Vagina (tissue), 2 donors: Measurements from ENCODE around the gene NACC2. TPM values are rescaled to one million over a fixed set of nuclear protein-coding genes. Genes with fewer than 3 reads are reported as not detected.
"Not testable (repeated sequence)": the region's sequence is repeated elsewhere in the genome, so short reads cannot be mapped to it uniquely, and the experiment has no call there.

Experiments used
- DNase-seq, 2 donors: peaks; one replicate each; pipeline ENCODE4 v3.0.0-alpha.2; 2017; ENCODE audit errors: extremely low spot score in 2 of 2
- H3K27ac ChIP-seq: fragments of 200-600 bp; sonication (generic); one replicate; pipeline ENCODE4 v1.5.1; 2019
- H3K27me3 ChIP-seq: fragments of 200-600 bp; sonication (generic); one replicate; pipeline ENCODE4 v1.5.1; 2019
- H3K36me3 ChIP-seq, 2 donors: fragments of 200-600 bp; sonication (generic); one replicate each; pipeline ENCODE4 v1.5.1; 2017 to 2019
- H3K4me1 ChIP-seq: fragments of 200-600 bp; sonication (generic); one replicate; pipeline ENCODE4 v1.5.1; 2019
- H3K4me3 ChIP-seq, 2 donors: fragments of 200-600 bp; sonication (generic); 1 replicate in 1 of 2; 2 replicates in 1 of 2; pipeline ENCODE4 v1.5.1; 2016 to 2019
- H3K9me3 ChIP-seq: fragments of 200-600 bp; sonication (generic); one replicate; pipeline ENCODE4 v1.5.1; 2019
- POLR2A ChIP-seq, 2 donors: fragments of 450-650 bp; IDR thresholded peaks; one replicate each; pipeline ENCODE4 v1.6.1; 2017; ENCODE audit warnings: antibody characterized with exemption in 2 of 2, mild to moderate bottlenecking in 2 of 2, moderate library complexity in 2 of 2
- POLR2AphosphoS5 ChIP-seq, 2 donors: sonication (generic); formaldehyde crosslinking; IDR thresholded peaks; one replicate each; pipeline ENCODE4 v1.9.0; 2017; ENCODE audit warnings: antibody characterized with exemption in 2 of 2, mild to moderate bottlenecking in 2 of 2, low read depth in 1 of 2; ENCODE audit not compliant: insufficient read depth in 1 of 2
- intact Hi-C: fragments of 100-400 bp; cut with DNase I; formaldehyde crosslinking; loops from one replicate; pipeline ENCODE4 v1.15.1; 2023
- total RNA-seq: library from RNA; depleted of rRNA; stranded (reverse); fragments of >200 nt; gene quantifications from one replicate; pipeline ENCODE4 v1.2.3, GENCODE V29; 2016
- TF ChIP-seq, protein P1 (sequence below), 3 experiments: fragments of 450-650 bp in 2 of 3; fragments of 200-600 bp in 1 of 3; sonication (generic) in 1 of 3; IDR thresholded peaks; one replicate each; pipeline ENCODE4 v1.5.1; 2017 to 2019; ENCODE audit warnings: antibody characterized with exemption in 3 of 3, mild to moderate bottlenecking in 2 of 3, moderate library complexity in 2 of 3

NACC2 gene
- total RNA-seq, 1 donor from 2014 or later = 21.1 TPM

DNA sequence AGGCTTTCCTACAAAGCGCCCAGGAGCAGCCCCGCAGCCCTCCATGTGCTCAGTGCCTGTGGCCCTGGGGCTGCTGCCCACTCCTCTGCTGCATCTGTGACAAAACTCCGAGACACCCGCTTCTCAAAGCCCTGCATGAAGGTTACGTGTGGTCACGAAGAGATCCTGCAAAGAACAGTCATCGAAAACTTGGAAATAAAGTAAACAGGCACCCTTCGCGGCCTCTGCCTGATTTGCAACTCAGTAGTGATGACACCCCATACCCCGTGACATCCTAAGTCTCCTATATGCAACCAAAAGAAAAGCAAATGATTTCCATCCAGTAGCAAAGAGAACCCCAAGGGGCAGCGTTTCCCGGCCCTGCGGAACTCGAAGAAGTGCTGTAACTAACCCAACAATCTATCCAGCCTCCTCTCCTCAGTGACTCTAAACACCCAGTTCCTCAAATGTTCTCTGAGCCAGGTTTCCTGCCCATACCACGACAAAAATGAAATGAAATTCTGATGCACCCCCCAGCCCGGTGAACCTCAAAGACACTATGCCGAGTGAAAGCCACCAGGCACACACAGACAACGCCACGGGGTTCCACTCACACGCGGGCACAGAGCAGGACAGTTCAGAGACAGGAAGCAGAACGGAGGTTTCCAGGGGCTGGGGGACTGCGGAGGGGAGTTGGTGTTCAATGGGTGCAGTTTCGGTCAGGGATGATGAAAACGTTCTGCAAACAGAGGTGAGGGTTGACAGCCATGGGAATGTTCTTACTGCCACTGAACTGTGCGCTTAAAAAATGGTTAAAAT is 19.0 kb downstream of the NACC2 start:
- Histone ChIP-seq H3K27ac (no peak overlapping the region), H3K4me3 (no peak overlapping the region), H3K36me3 (no peaks in the 10 kb centered on the region), H3K27me3 (no peaks in the 10 kb centered on the region), H3K4me1 (peaks cover 25% of the 10 kb centered on the region), H3K9me3 (no peaks in the 10 kb centered on the region)
- TF ChIP-seq POLR2AphosphoS5 (IDR thresholded peaks at IDR 0.05; ENCODE audit: insufficient read depth in 1 of 2, low read depth in 1 of 2) = no peak
- TF ChIP-seq POLR2A (IDR thresholded peaks at IDR 0.05) = no peak
- TF ChIP-seq, protein P1, sequence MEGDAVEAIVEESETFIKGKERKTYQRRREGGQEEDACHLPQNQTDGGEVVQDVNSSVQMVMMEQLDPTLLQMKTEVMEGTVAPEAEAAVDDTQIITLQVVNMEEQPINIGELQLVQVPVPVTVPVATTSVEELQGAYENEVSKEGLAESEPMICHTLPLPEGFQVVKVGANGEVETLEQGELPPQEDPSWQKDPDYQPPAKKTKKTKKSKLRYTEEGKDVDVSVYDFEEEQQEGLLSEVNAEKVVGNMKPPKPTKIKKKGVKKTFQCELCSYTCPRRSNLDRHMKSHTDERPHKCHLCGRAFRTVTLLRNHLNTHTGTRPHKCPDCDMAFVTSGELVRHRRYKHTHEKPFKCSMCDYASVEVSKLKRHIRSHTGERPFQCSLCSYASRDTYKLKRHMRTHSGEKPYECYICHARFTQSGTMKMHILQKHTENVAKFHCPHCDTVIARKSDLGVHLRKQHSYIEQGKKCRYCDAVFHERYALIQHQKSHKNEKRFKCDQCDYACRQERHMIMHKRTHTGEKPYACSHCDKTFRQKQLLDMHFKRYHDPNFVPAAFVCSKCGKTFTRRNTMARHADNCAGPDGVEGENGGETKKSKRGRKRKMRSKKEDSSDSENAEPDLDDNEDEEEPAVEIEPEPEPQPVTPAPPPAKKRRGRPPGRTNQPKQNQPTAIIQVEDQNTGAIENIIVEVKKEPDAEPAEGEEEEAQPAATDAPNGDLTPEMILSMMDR (IDR thresholded peaks at IDR 0.05) = no peak
- DNase-seq = no peak
- intact Hi-C loops = no loop called here

DNA sequence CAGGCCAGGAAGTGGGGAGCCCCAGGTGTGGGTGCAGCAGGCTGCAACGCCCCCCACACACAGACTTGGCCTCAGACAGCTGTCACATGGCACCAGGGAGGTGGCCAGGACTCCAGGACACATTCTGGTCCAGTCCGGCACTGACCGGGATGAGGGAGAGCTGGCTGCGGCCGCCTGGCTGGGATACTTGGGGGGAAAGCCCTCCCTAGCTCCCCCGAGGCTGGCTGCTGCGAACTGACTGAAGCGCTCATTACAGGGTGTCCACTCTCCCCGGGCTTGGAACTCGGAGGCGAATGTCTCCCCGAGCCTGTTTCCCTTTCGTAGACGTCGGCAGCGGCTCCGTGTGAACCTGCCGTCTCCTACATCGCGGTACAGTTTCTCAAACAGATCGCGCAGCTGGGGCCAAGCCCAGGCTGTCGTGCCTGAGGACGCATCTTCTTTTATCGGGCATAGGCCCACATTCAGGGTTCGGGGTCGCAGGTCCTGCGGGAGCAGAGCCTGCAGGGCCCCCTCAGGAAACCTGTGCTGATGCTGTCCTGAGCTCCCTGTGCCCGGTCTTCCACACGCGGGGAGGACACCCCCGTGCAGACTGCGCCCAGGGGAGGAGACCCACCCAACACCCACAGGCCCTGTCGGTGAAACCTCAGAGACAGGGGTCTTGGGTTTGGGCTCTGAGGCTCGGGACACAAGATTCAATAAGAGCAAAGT is 19.8 kb downstream of the NACC2 start:
- no peaks in the 10 kb centered on the region for H3K27me3 ChIP-seq
- TF ChIP-seq POLR2A (IDR thresholded peaks at IDR 0.05) = no peak
- TF ChIP-seq, protein P1 (IDR thresholded peaks at IDR 0.05) = no peak
- TF ChIP-seq POLR2AphosphoS5 (IDR thresholded peaks at IDR 0.05; ENCODE audit: insufficient read depth in 1 of 2, low read depth in 1 of 2) = no peak
- H3K4me1 ChIP-seq = peaks cover 17% of the 10 kb centered on the region
- intact Hi-C loops = no loop called here
- no peak overlapping the region for H3K27ac ChIP-seq
- no peaks in the 10 kb centered on the region for H3K9me3 ChIP-seq
- H3K4me3 ChIP-seq = no peak overlapping the region
- no peaks in the 10 kb centered on the region for H3K36me3 ChIP-seq
- DNase-seq = no peak

DNA sequence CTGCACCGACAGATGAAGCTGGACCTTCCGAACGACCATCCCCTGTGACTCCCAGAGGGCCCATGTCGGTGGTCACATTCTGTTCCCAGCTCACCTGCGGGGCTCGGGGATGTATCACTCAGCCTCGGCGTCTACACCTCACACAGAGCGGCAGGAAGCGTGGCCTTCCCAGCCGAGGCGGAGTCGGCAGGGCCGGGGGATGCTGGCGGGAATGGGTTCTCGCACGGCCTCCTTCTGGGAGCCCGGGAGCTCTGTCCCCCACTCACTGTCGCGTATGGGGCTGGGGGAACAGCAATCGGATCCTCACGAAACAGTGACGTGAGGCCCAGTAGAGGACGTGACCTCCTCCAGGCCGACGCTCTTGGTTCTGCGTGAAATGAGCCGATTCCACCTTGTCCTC is 20.4 kb downstream of the NACC2 start:
- H3K4me3 ChIP-seq = no peak overlapping the region
- intact Hi-C loops = no loop called here
- peaks cover 11% of the 10 kb centered on the region for H3K4me1 ChIP-seq
- no peaks in the 10 kb centered on the region for H3K9me3 ChIP-seq
- no peaks in the 10 kb centered on the region for H3K36me3 ChIP-seq
- no peak for TF ChIP-seq POLR2AphosphoS5 (IDR thresholded peaks at IDR 0.05; ENCODE audit: insufficient read depth in 1 of 2, low read depth in 1 of 2)
- TF ChIP-seq POLR2A (IDR thresholded peaks at IDR 0.05) = no peak
- TF ChIP-seq, protein P1 (IDR thresholded peaks at IDR 0.05) = no peak
- H3K27ac ChIP-seq = no peak overlapping the region
- no peak for DNase-seq
- H3K27me3 ChIP-seq = no peaks in the 10 kb centered on the region

DNA sequence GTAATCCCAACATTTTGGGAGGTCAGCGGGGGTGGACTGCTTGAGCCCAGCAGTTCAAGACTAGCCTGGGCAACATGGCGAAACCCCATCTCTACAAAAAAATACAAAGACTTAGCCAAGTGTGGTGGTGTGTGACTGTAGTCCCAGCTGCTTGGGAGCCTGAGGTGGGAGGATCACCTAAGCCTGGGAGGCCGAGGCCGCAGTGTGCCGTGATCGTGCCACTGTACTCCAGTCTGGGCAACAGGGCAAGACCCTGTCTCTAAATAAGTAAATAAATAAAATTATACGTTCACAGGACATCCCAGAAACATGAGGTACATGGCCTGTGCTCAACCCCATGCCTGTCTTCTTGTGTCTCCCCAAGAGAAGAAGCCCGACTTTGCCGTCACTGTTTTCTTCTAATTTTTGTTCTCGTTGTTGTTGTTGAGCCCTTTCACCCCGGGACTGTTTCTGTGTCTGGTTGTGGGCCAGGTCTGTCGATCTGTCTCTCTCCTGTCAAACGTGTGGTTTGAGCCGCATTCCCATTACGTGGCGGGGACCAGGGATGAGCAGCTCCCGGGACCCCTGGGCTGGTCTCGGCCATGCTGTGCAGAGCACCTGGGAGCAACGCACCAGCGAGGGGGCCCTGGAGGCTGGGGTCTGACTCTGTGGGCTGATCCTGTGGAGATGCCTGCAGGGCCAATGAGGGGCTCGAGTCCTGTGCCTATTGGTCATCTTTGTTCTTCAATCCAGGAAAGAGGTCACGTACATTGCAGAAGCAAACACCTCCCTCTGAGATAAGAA is 32.2 kb downstream of the NACC2 start:
- no peak for DNase-seq
- no peak for TF ChIP-seq POLR2AphosphoS5 (IDR thresholded peaks at IDR 0.05; ENCODE audit: insufficient read depth in 1 of 2, low read depth in 1 of 2)
- no peak for TF ChIP-seq POLR2A (IDR thresholded peaks at IDR 0.05)
- TF ChIP-seq, protein P1 (IDR thresholded peaks at IDR 0.05) = no peak
- intact Hi-C loops = no loop called here
- Histone ChIP-seq H3K4me3 (no peak overlapping the region), H3K27me3 (no peaks in the 10 kb centered on the region), H3K27ac (no peak overlapping the region), H3K36me3 (no peaks in the 10 kb centered on the region), H3K9me3 (no peaks in the 10 kb centered on the region), H3K4me1 (peaks cover 24% of the 10 kb centered on the region)

DNA sequence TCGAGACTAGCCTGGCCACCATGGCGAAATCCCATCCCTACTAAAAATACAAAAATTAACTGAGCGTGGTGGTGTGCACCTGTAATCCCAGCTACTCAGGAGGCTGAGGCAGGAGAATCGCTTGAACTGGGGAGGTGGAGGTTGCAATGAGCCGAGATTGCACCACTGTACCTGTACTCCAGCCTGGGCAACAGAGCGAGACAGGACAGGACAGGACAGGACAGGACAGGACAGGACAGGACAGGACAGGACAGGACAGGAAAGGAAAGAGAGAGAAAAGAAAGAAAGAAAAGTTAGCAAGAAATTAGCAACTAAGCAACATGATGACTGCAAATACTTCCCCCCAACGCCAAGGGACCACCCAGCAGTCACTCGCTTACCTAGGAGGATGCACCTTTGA is 33.2 kb downstream of the NACC2 start:
- DNase-seq, intact Hi-C loops, H3K4me3 ChIP-seq, H3K9me3 ChIP-seq, H3K36me3 ChIP-seq, H3K27ac ChIP-seq, H3K27me3 ChIP-seq: not testable (repeated sequence)
- H3K4me1 ChIP-seq = peaks cover 24% of the 10 kb centered on the region
